Activated T-cell treated with anti-CD3 and anti-CD28 coated beads for 48 hours (primary cell): ENCODE results near the gene ALDH1L1.

Experiments used
- DNase-seq: peaks from one replicate; pipeline ENCODE4 v3.0.0-alpha.2; 2020; ENCODE audit warnings: low read depth

The ALDH1L1 gene

GRCh38 chr3:126154391-126155279, 25.8 kb downstream of the ALDH1L1 start:
- DNase-seq: no peak

- DNase-seq: no peak
These were observed 26.6 kb downstream of the ALDH1L1 start for GRCh38 chr3:126153695-126154360.

DNA sequence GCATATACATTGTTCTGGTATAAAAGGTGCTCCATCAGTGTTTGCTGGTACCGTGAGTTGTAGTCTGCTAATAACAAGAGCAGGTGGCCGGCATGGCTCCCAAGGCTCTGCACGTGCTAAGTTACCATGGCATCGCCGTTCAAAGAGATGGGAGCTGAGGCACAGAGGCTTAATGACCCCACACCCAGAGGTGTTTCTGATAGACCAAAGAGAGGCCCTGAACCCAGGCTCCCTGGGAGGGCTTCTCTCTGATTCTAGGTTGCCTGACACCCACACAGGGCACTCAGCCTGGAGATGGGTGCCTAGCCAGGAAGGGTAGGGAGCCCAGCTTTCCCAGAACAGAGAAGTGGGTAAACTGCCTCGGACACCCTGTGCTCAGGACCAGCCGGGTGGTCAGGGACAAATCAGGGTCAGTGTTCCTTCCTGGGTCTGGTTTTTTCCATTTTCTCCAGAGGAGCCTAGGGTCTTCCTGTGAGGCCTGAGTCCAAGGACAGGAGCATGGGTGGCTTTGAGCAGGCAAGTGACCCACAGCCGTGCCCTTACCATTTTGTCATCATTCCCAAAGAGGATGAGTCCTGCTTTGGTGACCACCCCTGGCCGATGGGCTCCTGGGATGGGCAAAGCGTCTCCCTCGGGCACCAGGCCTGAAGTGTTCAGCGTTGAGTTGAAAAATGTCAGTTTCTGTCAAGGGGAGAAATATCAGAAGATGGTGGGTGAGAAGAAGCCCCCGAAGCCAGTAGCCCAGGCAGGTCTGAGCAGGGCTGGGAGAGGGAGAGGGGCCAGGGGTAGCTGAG, 27.3 kb downstream of the ALDH1L1 start:
- DNase-seq: no peak

GRCh38 chr3:126152458-126152857, 27.9 kb downstream of the ALDH1L1 start:
- no peak for DNase-seq

DNA sequence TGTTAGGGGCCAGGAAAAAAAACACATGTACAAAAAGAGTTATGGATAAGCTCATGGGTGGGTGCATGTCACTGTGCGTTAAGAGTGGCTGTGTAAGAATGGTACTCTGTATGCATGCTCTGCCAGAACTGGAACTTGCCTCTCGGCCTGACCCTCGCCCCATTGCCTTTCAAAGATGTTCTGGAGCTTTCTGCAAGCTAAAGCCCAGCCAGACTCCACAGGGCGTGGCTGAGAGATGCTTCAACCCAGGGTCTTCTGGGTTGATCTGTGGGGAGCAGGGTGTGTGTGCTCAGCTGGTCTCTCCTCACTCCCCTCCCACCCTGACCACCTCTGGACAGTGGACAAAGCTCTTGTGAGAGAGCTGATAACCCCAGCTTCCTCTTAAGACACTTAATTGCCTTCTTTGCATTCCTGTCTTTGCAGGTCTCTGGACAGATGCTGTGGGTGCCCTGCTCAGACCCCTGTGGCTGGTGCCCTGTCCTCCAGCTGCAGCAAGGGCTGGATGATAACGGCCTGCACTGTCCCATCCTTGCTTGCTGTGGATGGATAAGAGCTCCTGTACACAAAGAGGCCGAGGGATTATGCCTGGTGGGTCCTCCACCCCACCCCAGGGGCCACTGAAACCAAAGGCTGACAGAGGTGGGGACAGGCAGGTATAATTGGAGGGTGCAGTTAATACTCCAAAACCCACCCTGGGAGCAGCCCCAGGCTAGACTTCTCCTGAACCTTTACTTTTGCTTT, 28.7 kb downstream of the ALDH1L1 start:
- DNase-seq: no peak

DNA sequence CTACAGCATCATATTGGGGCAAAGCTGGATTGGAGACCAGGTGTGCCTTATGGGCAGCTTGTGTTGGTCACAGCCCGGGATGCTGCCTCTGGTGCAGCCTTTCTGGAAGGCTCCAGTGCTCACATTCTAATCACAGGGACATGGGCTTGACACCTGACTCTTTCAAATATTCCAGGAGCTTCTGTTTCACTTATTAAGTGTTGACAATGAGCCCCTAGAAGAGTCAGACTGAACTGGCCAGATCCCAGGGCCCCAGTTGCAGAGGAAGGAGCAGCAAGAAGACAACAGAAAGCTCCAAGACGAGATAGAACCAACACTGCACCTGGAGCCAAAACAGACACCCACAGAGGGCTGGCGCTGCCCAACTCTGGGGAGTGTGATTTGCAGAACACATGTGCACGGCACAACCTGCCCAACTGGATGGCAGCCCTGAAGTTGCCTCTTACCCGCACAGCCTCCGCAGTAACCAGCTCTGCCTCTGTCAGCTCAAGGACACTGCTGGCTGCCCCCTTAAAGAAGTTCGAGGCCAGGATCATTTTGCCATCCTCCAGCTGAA, 30.3 kb downstream of the ALDH1L1 start:
- no peak for DNase-seq

DNA sequence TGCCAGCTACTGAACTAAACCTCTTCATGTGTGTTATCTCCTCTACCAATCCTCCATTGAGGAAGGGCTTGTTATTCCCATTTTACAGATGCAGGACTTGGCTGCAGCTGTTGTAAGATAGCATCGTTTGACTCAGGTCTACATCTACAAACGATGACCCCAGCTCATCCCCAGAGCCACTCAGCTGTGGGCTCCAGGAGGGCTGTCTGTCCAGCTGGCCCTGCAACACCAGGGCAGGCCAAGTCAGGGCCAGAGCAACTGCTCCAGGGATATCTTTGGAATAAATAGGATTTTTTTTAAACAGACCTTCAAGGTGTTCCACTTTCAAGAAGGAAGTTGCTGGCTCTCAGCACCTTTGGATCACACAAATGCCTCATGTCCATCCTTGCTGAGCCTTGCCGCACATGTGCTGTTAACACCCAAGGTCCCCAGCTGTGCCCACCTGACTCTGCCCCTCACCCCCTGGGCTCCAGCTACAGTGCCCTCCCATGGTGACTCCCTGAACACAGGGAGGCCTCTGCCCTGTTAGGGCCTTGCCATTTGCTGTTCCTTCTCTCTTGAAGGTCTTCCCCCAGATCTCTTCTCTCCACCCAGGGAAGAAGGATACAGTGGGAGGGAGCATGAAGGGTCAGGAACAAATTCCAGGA, 31.0 kb downstream of the ALDH1L1 start:
- DNase-seq: no peak

DNA sequence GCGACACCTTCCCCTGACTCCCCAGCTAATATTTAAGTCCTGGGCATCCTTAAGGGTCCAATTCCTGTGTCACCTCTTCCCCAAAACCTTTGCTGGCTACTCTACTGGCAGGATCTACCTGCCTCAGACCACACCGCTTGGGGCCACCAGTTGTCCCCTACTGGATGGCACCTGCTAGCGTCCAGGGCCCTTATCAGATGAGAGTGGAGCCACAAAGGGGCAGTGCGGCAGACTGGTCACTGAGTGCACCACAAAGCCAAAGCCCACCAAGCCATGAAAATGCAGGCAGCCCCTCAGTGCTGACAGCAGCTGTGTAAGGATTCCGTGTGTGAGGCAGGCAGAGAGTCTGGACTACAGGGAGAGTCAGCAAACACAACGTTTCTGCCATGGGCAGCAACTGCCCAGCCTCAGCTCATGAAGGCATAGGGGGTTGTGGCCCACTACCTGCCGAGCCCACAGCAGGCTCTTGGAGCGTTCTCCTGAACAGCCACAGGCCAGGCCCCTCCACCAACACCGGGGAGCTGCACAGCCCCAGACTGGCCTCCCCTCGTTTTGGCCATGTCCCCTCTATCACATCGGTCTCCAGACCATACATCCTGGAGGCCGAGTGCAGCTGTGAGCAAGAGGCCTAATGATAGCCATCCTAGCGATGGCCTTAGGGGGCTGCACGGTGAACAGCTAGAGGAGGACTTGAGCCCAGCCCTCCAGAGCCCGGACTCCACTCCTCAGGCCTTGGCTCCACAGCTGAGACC, 32.3 kb downstream of the ALDH1L1 start:
- no peak for DNase-seq

DNA sequence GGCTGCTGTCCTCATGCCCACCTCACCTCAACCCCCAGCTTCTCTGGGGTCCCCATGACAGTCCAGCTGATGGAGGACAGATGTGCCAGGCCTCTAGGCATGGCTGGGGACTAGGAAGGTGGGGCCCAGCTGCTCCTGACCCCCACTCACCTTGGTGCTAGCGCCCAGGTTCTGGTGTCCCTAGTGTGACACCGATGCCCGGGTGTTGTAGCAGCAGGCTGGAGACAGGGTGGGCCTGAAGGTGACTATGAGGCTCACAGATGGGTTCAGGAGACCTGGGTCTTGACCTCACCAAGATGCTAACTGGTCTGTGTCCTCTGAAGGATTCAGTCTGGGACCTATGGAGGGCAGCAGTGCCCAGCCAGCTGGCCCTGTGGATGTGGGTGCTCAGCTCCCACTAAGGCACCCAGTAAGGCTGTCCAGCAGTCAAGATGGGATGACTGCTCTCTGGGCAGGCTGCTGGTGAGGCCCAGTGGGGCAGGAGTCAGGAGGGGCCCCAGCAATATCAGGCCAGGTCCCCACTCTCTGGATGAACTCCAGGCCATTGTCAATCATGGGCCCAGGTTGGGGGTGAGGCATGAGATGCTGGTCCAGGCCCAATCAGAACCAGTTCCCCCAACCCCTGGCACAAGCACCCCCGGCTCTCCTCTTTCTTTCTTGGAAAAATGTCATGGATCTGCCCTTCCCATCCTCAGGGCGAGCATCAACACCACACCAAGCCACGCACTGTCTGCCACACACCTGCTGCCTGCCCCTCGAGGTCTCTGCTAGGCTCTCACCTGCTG, 33.0 kb downstream of the ALDH1L1 start:
- DNase-seq: no peak

DNA sequence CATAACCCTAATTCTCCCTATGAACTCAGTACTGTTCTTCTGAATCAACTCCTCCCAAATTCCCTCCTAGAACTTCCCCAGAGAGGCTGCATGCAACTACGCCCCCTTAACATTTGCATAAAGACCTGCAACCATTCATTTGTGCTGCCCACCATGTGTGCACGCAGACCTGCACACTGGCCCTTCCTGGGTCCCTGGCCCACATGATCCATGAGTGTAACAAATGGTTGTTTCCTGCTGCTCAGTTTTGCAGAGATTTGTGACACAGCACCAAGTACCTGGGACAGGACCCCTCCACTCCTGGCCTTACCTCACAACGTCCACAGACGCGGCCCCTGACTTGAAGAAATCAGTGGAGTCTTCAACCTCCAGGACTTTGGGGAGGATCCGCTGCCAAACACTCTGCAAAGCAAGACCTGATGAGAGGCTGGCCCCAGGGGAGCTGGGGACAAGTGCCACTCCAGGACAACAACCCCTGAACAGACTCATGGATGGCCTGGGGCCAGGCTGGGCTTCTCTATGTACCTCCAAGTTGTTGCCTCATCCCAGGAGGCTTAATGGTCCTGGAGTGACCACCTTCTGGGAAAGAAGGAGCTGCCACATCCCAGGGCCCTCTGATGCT, 33.8 kb downstream of the ALDH1L1 start:
- no peak for DNase-seq

- no peak for DNase-seq
These were observed 34.4 kb downstream of the ALDH1L1 start for GRCh38 chr3:126146034-126146433.

DNA sequence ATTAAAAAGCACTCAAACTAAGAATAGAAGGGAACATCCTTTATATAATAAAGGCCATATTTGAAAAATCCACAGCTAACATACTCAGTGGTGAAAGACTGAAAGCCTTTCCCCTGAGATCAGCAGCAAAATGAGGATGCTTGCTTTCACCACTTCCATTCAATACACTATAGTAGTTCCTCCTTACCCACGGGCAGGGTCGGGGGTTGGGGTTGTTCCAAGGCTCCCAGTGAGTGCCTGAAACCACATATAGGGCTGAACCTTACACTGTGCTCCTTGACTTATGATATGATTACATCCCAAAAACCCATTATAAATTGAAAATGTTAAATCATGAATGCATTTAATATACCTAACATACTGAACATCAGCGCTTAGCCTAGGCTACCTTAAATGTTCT, 37.7 kb downstream of the ALDH1L1 start:
- no peak for DNase-seq

- no peak for DNase-seq
These were observed 42.8 kb downstream of the ALDH1L1 start for GRCh38 chr3:126137490-126138130.

- no peak for DNase-seq
These were observed 43.8 kb downstream of the ALDH1L1 start for GRCh38 chr3:126136428-126137220.

DNA sequence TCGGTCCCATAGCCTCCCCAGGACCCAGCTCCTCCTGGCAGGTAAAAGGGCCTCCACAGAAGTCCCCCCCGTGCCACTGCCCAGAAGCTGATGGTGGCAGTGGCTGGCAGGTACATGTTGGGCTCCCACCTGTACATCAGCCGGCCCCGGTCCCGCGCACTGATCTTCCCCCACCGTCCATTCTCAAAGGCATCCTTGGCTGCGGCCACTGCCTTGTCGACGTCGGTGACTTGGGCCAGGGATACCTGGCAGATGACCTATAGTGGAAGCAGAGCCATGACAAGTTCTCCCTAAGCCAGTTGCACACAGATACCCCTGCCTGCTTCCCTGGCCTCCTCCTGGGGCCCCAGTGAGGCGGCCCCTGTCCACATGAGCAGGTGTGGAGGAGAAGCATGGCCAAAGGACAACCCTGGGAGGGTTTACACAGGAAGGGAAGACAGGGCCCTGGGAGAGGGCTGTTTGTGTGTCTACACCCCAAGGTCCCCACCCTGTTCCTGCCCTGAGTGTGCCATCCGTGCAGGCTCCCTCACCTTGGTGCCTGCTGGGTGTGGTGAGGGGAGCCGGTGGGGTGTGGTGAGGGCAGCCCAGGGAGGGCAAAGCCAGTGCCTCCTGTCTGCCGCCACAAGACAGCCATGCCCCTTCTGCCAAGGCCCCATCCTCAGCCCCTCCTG, 44.8 kb downstream of the ALDH1L1 start:
- no peak for DNase-seq

- no peak for DNase-seq
These were observed 45.3 kb downstream of the ALDH1L1 start for GRCh38 chr3:126135071-126135405.
